GM12878 (cell line): ENCODE measurements around the gene IP6K3. TPM values are rescaled to one million over a fixed set of nuclear protein-coding genes. Genes with fewer than 3 reads are reported as not detected.

Source experiments
- ATAC-seq: fragments of 200-7000 bp; cut with Tn5 transposase; 3 replicates; pipeline ENCODE4 v1.9.1; 2020; ENCODE audit warnings: mild to moderate bottlenecking, moderate library complexity
- BruUV-seq: library from RNA; stranded (reverse); fragments of 400-500 nt; replicated peaks from 2 replicates; lab custom pipeline; 2021; lab: Mats Ljungman, UMichigan
- CTCF ChIA-PET: fragments of 300-600 bp; sonication (Branson Sonifier 250); formaldehyde crosslinking; extraction: SDS; loops from one replicate; lab custom pipeline; 2021; ENCODE audit warnings: inconsistent platforms; lab: Yijun Ruan, JAX
- POLR2A ChIA-PET: fragments of 350-600 bp; formaldehyde crosslinking; extraction: SDS; loops from one replicate; lab custom pipeline; 2021; ENCODE audit warnings: inconsistent platforms; lab: Charles Lee
- RAD21 ChIA-PET: fragments of 300-600 bp; sonication (Branson Sonifier 250); formaldehyde crosslinking; loops from one replicate; lab custom pipeline; 2023; ENCODE audit warnings: antibody characterized with exemption; ENCODE audit not compliant: unreplicated experiment; lab: Charles Lee
- SMC1A ChIA-PET: fragments of 300-600 bp; sonication (Branson Sonifier 250); formaldehyde crosslinking; loops from one replicate; lab custom pipeline; 2023; ENCODE audit not compliant: unreplicated experiment, uncharacterized antibody; lab: Charles Lee
- DNase-seq: peaks from one replicate; pipeline ENCODE4 v3.0.0-alpha.2; 2011; ENCODE audit warnings: low read depth, low spot score
- FAIRE-seq: peaks from 3 replicates; lab custom pipeline; 2011; peaks lifted over from hg19 to GRCh38; lab: Jason Lieb, UNC
- H2AFZ ChIP-seq: 2 replicates; pipeline ENCODE4 v1.6.0; 2011; ENCODE audit warnings: low read depth, low read length, control low read depth; ENCODE audit not compliant: control insufficient read depth
- H3K27ac ChIP-seq: 2 replicates; pipeline ENCODE4 v1.5.1; 2011; ENCODE audit warnings: control low read depth; ENCODE audit not compliant: control insufficient read depth, insufficient read depth
- H3K27me3 ChIP-seq, 2 experiments: replicated peaks in 1 of 2; 2 replicates each; pipeline versions ENCODE4 v1.6.0 to v1.6.1; 2011; ENCODE audit warnings: low read length in 1 of 2; ENCODE audit not compliant: control insufficient read depth in 2 of 2, insufficient read depth in 2 of 2
- H3K36me3 ChIP-seq, 2 experiments: 2 replicates each; pipeline ENCODE4 v1.5.1; 2011; ENCODE audit warnings: low read length in 1 of 2; ENCODE audit not compliant: control insufficient read depth in 2 of 2, insufficient read depth in 2 of 2
- H3K4me1 ChIP-seq: 2 replicates; pipeline ENCODE4 v1.6.1; 2011; ENCODE audit warnings: mild to moderate bottlenecking, low read length, moderate library complexity, mixed read lengths; ENCODE audit not compliant: control insufficient read depth, insufficient read depth
- H3K4me2 ChIP-seq: 2 replicates; pipeline ENCODE4 v1.6.0; 2011; ENCODE audit warnings: control low read depth; ENCODE audit not compliant: control insufficient read depth, insufficient read depth
- H3K4me3 ChIP-seq: fragments of 200-600 bp; sonication (generic); 2 replicates; pipeline ENCODE4 v1.5.1; 2016
- H3K79me2 ChIP-seq: 2 replicates; pipeline ENCODE4 v1.6.0; 2011; ENCODE audit warnings: low read length; ENCODE audit not compliant: control insufficient read depth, insufficient read depth
- H3K9ac ChIP-seq: 2 replicates; pipeline ENCODE4 v1.8.0; 2011; ENCODE audit warnings: low read length, control low read depth, mixed read lengths; ENCODE audit not compliant: control insufficient read depth, insufficient read depth
- H3K9me3 ChIP-seq: replicated peaks from 3 replicates; pipeline ENCODE4 v1.5.1; 2011; ENCODE audit warnings: mild to moderate bottlenecking, low read length; ENCODE audit not compliant: control insufficient read depth, insufficient read depth
- H4K20me1 ChIP-seq: 2 replicates; pipeline ENCODE4 v1.6.0; 2011; ENCODE audit not compliant: control insufficient read depth, insufficient read depth
- BACH1 ChIP-seq: fragments of 450-650 bp; IDR thresholded peaks from 2 replicates; pipeline ENCODE4 v1.6.1; 2017; ENCODE audit warnings: mild to moderate bottlenecking, borderline replicate concordance
- CBFB ChIP-seq: IDR thresholded peaks from 2 replicates; pipeline ENCODE4 v1.6.1; 2016; ENCODE audit warnings: antibody characterized with exemption, low read depth
- CHD1 ChIP-seq: IDR thresholded peaks from 2 replicates; pipeline ENCODE4 v1.6.1; 2012; ENCODE audit warnings: low read depth, low read length, improper control_type of control experiment
- CUX1 ChIP-seq: IDR thresholded peaks from 2 replicates; pipeline ENCODE4 v1.6.1; 2012; ENCODE audit warnings: improper control_type of control experiment, low read depth, low read length; ENCODE audit not compliant: insufficient replicate concordance
- KDM1A ChIP-seq: fragments of 200-600 bp; sonication (generic); IDR thresholded peaks from 2 replicates; pipeline ENCODE4 v1.6.1; 2016; ENCODE audit warnings: borderline replicate concordance
- LARP7 ChIP-seq: fragments of 450-650 bp; IDR thresholded peaks from 2 replicates; pipeline ENCODE4 v1.6.1; 2017; ENCODE audit warnings: mild to moderate bottlenecking
- NFIC ChIP-seq: IDR thresholded peaks from 2 replicates; pipeline ENCODE4 v1.6.1; 2012; ENCODE audit warnings: low read depth, mild to moderate bottlenecking, inconsistent platforms, low read length, moderate library complexity
- ZNF24 ChIP-seq: fragments of 450-650 bp; IDR thresholded peaks from 2 replicates; pipeline ENCODE4 v1.6.1; 2017; ENCODE audit warnings: antibody characterized with exemption, mild to moderate bottlenecking
- WGBS: methylation state at CpG from one replicate; pipeline ENCODE4 v1.1.6; 2016; ENCODE audit warnings: low lambda C conversion rate; ENCODE audit not compliant: insufficient replicate concordance, insufficient coverage; ENCODE audit errors: missing lambda C conversion rate; 5-methylcytosine and 5-hydroxymethylcytosine counted together
- in situ Hi-C: fragments of 300-500 bp; cut with MboI; formaldehyde crosslinking; loops from 9 replicates; pipeline ENCODE4 v1.14.3; 2018; ENCODE audit warnings: mixed read lengths
- intact Hi-C: fragments of 100-400 bp; cut with micrococcal nuclease; formaldehyde crosslinking; loops from one replicate; pipeline ENCODE4 v1.14.2; 2022; ENCODE audit not compliant: unreplicated experiment
- polyA plus RNA-seq, 11 experiments: library from polyadenylated mRNA; depleted of rRNA in 4 of 11; unstranded in 6 of 11; stranded (reverse) in 5 of 11; fragments of >200 nt; fragmentation: Nextera tagmentation in 4 of 11; fragmentation: Illumina TruSeq in 1 of 11; extraction: Ambion mirVana in 4 of 11; extraction: Trizol in 1 of 11; gene quantifications; 1 replicate in 1 of 11; 2 replicates in 10 of 11; pipeline versions ENCODE4 v1.2.1 to v1.2.3, GENCODE V29; 2011 to 2016; ENCODE audit warnings: inconsistent platforms in 2 of 11, missing spikeins in 2 of 11, low read depth in 1 of 11
- total RNA-seq, 4 experiments: library from RNA; depleted of rRNA in 3 of 4; stranded (reverse); fragments of >200 nt in 3 of 4; fragmentation: Illumina TruSeq in 1 of 4; extraction: Trizol in 1 of 4; gene quantifications; 2 replicates each; pipeline versions ENCODE4 v1.2.1 to v1.2.3, GENCODE V29; 2013 to 2021
- TF ChIP-seq, protein P1 (sequence below): fragments of 450-650 bp; IDR thresholded peaks from 2 replicates; pipeline ENCODE4 v1.6.1; 2017; ENCODE audit warnings: mild to moderate bottlenecking, moderate library complexity
- TF ChIP-seq, protein P2 (sequence below), 3 experiments: IDR thresholded peaks in 2 of 3; conservative IDR thresholded peaks in 1 of 3; 2 replicates each; pipeline ENCODE4 v1.5.1; 2011; ENCODE audit warnings: low read depth in 3 of 3, low read length in 3 of 3, mild to moderate bottlenecking in 3 of 3, control low read depth in 2 of 3, moderate library complexity in 2 of 3, inconsistent platforms in 1 of 3, mixed read lengths in 1 of 3; ENCODE audit not compliant: control insufficient read depth in 2 of 3, insufficient read depth in 1 of 3; ENCODE audit errors: extremely low read depth in 1 of 3

The IP6K3 gene
- total and polyA plus RNA-seq, 10 of the 15 experiments (the other 5 are each of a cell fraction or from before 2014, with no cell fraction given): 0.02 to 0.15 (median 0.09) TPM; not detected in 7

- ChIA-PET POLR2A (no interaction called here), RAD21 (interaction anchor here (0.9 to 1.0 kb wide), 2 partner anchors 30 to 134 kb away, joined by 3 read pairs; partner anchors contain the start of gene BAK1)
- H3K4me2 ChIP-seq: no peak overlapping the region
- ATAC-seq (no peak), DNase-seq (no peak), FAIRE-seq (no peak)
- no peak overlapping the region for H3K4me3 ChIP-seq
- H3K36me3 ChIP-seq: no peaks in the 10 kb centered on the region; a peak in 1 of 4 replicates
- intact Hi-C loops (no loop called here), in situ Hi-C loops (no loop called here)
- no peak overlapping the region for H3K9ac ChIP-seq
- H4K20me1 ChIP-seq: no peaks in the 10 kb centered on the region
- H3K9me3 ChIP-seq: no peaks in the 10 kb centered on the region
- no peak overlapping the region for H2AFZ ChIP-seq
- no peaks in the 10 kb centered on the region for H3K27me3 ChIP-seq
- TF ChIP-seq NFIC (no peak), CHD1 (no peak), KDM1A (no peak), BACH1 (no peak), LARP7 (no peak), ZNF24 (peak; percentile 89), CUX1 (no peak), CBFB (no peak)
- TF ChIP-seq, protein P1, sequence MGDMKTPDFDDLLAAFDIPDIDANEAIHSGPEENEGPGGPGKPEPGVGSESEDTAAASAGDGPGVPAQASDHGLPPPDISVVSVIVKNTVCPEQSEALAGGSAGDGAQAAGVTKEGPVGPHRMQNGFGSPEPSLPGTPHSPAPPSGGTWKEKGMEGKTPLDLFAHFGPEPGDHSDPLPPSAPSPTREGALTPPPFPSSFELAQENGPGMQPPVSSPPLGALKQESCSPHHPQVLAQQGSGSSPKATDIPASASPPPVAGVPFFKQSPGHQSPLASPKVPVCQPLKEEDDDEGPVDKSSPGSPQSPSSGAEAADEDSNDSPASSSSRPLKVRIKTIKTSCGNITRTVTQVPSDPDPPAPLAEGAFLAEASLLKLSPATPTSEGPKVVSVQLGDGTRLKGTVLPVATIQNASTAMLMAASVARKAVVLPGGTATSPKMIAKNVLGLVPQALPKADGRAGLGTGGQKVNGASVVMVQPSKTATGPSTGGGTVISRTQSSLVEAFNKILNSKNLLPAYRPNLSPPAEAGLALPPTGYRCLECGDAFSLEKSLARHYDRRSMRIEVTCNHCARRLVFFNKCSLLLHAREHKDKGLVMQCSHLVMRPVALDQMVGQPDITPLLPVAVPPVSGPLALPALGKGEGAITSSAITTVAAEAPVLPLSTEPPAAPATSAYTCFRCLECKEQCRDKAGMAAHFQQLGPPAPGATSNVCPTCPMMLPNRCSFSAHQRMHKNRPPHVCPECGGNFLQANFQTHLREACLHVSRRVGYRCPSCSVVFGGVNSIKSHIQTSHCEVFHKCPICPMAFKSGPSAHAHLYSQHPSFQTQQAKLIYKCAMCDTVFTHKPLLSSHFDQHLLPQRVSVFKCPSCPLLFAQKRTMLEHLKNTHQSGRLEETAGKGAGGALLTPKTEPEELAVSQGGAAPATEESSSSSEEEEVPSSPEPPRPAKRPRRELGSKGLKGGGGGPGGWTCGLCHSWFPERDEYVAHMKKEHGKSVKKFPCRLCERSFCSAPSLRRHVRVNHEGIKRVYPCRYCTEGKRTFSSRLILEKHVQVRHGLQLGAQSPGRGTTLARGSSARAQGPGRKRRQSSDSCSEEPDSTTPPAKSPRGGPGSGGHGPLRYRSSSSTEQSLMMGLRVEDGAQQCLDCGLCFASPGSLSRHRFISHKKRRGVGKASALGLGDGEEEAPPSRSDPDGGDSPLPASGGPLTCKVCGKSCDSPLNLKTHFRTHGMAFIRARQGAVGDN: no peak
- TF ChIP-seq, protein P2, sequence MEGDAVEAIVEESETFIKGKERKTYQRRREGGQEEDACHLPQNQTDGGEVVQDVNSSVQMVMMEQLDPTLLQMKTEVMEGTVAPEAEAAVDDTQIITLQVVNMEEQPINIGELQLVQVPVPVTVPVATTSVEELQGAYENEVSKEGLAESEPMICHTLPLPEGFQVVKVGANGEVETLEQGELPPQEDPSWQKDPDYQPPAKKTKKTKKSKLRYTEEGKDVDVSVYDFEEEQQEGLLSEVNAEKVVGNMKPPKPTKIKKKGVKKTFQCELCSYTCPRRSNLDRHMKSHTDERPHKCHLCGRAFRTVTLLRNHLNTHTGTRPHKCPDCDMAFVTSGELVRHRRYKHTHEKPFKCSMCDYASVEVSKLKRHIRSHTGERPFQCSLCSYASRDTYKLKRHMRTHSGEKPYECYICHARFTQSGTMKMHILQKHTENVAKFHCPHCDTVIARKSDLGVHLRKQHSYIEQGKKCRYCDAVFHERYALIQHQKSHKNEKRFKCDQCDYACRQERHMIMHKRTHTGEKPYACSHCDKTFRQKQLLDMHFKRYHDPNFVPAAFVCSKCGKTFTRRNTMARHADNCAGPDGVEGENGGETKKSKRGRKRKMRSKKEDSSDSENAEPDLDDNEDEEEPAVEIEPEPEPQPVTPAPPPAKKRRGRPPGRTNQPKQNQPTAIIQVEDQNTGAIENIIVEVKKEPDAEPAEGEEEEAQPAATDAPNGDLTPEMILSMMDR (IDR thresholded peaks at IDR 0.05 in 2 of 3, conservative IDR thresholded peaks at IDR 0.05 in 1 of 3; ENCODE audit: control insufficient read depth in 2 of 3, extremely low read depth in 1 of 3, insufficient read depth in 1 of 3, low read depth in 3 of 3, low read length in 3 of 3): peak in 1 of 3 experiments; percentile 9; a peak in 1 of 6 replicates
- TF ChIP-seq, all 136 proteins: peak for 2
- BruUV-seq: no TSS peak
- H3K79me2 ChIP-seq: peaks cover 10% of the 10 kb centered on the region
- H3K4me1 ChIP-seq: peaks cover 21% of the 10 kb centered on the region
- ChIA-PET SMC1A (interaction anchor here (1.1 to 1.7 kb wide), 3 partner anchors 13 to 123 kb away, joined by 3 to 4 read pairs (median 3); no protein-coding TSS in a partner anchor), CTCF (interaction anchor here (0.8 to 1.9 kb wide), 5 partner anchors 14 to 311 kb away, joined by 3 to 11 read pairs (median 3); no protein-coding TSS in a partner anchor)
- no peak overlapping the region for H3K27ac ChIP-seq
- 78% methylated on average over 7 of the region's 7 CpGs for WGBS
These were observed 32.2 kb downstream of the IP6K3 start for GRCh38 chr6:33714385-33715040.
